GM12801 (cell line): Measurements from ENCODE around the gene CEP72.

Experiments
- TF ChIP-seq, protein P1 (sequence below): IDR thresholded peaks from one replicate; pipeline ENCODE4 v1.5.1; 2011; ENCODE audit warnings: control low read depth; ENCODE audit not compliant: insufficient read length; ENCODE audit errors: extremely low read depth

The CEP72 gene

DNA sequence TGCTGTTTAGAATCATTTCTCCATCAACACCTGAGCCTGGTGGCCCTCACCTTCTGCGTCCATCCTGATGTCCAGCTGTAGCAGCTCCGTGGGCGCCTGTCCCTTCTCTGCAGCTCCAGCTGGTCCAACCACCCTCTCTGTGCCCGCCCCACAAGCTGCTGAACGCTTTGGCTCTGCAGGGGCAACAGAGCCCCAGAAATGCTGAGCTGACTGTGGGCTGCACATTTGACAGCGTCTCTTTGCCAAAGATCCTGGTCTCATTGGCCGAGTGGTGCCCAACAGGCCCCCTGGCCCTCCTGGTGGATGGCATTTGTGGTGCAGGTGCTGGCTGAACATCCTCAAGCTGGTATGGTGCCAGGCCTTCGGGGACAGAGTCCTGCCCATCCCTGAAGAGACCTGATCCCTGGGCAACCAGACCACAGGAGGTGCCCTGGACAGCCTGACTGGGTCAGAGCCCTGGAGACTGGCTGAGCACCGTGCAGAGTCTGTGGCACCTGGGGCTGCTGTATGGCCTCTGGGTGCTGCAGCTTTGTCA is 25.3 kb upstream of the CEP72 start:
- TF ChIP-seq, protein P1, sequence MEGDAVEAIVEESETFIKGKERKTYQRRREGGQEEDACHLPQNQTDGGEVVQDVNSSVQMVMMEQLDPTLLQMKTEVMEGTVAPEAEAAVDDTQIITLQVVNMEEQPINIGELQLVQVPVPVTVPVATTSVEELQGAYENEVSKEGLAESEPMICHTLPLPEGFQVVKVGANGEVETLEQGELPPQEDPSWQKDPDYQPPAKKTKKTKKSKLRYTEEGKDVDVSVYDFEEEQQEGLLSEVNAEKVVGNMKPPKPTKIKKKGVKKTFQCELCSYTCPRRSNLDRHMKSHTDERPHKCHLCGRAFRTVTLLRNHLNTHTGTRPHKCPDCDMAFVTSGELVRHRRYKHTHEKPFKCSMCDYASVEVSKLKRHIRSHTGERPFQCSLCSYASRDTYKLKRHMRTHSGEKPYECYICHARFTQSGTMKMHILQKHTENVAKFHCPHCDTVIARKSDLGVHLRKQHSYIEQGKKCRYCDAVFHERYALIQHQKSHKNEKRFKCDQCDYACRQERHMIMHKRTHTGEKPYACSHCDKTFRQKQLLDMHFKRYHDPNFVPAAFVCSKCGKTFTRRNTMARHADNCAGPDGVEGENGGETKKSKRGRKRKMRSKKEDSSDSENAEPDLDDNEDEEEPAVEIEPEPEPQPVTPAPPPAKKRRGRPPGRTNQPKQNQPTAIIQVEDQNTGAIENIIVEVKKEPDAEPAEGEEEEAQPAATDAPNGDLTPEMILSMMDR: no peak

- TF ChIP-seq, protein P1: no peak
Observed at GRCh38 chr5:587403-587802, 24.7 kb upstream of the CEP72 start.

DNA sequence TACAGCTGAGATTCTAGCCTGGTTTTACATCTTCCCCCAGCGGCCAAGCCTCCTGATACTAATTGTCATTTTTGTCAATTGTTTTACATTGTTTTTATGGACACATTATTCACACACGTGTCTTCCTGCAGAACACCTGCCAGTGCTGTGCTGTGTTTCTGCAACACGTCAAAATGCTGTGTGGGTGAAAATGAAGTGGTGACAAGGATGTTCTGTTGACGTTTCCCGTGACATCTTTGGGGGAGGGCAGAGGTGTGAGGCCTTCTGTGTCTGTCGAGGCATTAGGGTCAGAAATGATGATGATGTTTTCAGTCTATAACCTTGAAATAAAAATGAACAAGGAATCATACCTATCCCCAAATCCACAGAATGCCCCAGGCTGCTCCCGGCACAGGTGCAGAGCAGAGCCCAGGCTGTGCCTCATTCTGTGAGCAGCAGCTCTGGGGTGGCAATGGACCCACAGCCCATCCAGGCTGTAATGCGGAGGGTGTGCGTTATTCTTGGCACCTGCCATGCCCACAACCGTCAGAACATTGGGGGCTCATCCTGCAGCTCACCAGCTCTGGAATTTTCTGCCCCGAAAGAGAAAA is 23.6 kb upstream of the CEP72 start:
- TF ChIP-seq, protein P1: no peak

GRCh38 chr5:589173-589572 is 23.0 kb upstream of the CEP72 start:
- TF ChIP-seq, protein P1: no peak

DNA sequence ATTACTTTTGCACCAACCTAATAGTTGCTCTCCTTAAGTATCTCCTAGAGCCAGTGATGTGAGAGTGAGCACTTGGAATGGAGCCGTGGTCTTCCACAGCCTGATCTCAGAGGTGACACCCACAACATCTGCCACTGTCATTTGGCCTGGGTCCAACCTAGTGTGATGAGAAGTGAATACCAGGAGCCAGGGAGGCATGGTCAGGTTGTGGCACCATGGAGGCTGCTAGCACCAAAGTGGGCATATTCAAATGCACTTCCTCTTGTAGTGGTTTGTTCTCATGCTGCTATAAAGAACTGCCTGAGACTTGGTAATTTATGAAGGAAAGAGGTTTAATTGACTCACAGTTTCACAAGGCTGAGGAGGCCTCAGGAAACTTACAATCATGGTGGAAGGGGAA is 22.6 kb upstream of the CEP72 start:
- TF ChIP-seq, protein P1: no peak

DNA sequence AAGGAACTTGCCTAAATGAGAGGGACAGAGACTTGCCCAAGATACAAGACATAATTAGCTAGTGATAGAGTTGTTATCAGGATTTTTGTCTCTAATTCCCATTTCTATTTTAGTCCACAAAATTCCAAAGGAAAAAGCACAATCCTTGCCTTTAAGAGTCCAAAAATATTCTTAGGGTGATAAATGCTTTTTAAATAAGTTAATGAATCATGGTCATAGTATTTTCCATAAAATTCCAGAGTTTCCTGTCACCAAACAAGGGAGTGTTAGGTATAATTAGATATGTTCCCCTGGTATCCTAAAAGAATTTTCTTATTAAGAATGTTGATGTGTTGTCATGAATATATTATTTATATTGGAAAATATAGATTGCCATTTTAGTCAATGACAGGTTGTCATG is 21.8 kb upstream of the CEP72 start:
- TF ChIP-seq, protein P1: no peak

- TF ChIP-seq, protein P1: no peak
Observed at GRCh38 chr5:591746-592145, 20.4 kb upstream of the CEP72 start.
